Upper lobe of right lung (tissue), 1 donor: ENCODE results near the gene MORN2. TPM values are rescaled to one million over a fixed set of nuclear protein-coding genes. Genes with fewer than 3 reads are reported as not detected.

Experiments used
- ATAC-seq: fragments of 200-7000 bp; cut with Tn5 transposase; one replicate; pipeline ENCODE4 v1.9.1; 2020; ENCODE audit warnings: mild to moderate bottlenecking, moderate library complexity
- DNase-seq: peaks from one replicate; pipeline ENCODE4 v3.0.0-alpha.2; 2020
- H3K27ac ChIP-seq: fragments of 200-600 bp; one replicate; pipeline ENCODE4 v1.8.0; 2022
- H3K27me3 ChIP-seq: fragments of 200-600 bp; one replicate; pipeline ENCODE4 v1.8.0; 2022; ENCODE audit warnings: mild to moderate bottlenecking
- H3K36me3 ChIP-seq: fragments of 200-600 bp; one replicate; pipeline ENCODE4 v1.8.0; 2022
- H3K4me1 ChIP-seq: fragments of 200-600 bp; one replicate; pipeline ENCODE4 v1.8.0; 2022
- H3K4me3 ChIP-seq: fragments of 200-600 bp; one replicate; pipeline ENCODE4 v1.8.0; 2022; ENCODE audit warnings: mild to moderate bottlenecking
- H3K9me3 ChIP-seq: fragments of 200-600 bp; one replicate; pipeline ENCODE4 v1.8.0; 2022
- intact Hi-C: fragments of 100-400 bp; cut with DNase I; formaldehyde crosslinking; loops from one replicate; pipeline ENCODE4 v1.11.0; 2022
- total RNA-seq: library from RNA; stranded (reverse); fragmentation: NEBNext Ultra II Directional; extraction: Animal tissue kit (Norgen Biotek cat#: 25700); gene quantifications from one replicate; pipeline ENCODE4 v1.2.1, GENCODE V29; 2021
- TF ChIP-seq, protein P1 (sequence below): fragments of 200-600 bp; IDR thresholded peaks from one replicate; pipeline ENCODE4 v1.8.0; 2022; ENCODE audit warnings: antibody characterized with exemption
- donor health status: DM: no; HTN: yes; CAD: no; lungs with severe emphysema.

Gene MORN2
- total RNA-seq, 1 donor from 2014 or later, result 6.4 TPM

DNA sequence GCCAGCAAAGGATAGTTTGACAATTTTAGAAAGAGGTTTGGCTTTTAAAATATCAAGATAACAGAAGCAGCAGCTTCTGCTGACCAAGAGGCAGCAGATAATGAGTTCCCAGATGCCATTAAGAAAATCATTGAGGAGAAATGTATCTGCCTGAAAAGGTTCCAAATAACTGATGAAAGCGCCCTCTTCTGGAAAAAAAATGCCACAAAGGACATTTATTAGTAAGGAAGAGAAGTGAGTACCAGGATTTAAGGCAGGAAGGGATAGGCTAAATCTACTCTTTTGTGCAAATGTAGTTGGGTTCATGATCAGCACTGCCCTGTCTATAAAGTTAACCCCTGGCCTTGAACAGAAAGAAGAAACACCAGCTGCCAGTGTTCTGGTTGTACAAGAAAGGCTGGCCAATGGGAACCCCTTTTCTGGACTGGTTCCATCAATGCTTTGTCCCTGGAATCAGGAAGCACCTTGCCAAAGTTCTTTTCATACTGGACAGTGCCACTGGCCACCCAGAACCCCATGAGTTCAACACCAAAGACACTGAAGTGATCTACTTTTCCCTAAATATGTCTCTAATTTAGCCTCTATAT is 40.7 kb upstream of the MORN2 start:
- Histone ChIP-seq H3K4me1 (no peaks in the 10 kb centered on the region), H3K4me3 (no peak overlapping the region), H3K36me3 (peaks cover 36% of the 10 kb centered on the region), H3K27me3 (no peaks in the 10 kb centered on the region), H3K27ac (no peak overlapping the region), H3K9me3 (no peaks in the 10 kb centered on the region)
- no peak for DNase-seq
- TF ChIP-seq, protein P1, sequence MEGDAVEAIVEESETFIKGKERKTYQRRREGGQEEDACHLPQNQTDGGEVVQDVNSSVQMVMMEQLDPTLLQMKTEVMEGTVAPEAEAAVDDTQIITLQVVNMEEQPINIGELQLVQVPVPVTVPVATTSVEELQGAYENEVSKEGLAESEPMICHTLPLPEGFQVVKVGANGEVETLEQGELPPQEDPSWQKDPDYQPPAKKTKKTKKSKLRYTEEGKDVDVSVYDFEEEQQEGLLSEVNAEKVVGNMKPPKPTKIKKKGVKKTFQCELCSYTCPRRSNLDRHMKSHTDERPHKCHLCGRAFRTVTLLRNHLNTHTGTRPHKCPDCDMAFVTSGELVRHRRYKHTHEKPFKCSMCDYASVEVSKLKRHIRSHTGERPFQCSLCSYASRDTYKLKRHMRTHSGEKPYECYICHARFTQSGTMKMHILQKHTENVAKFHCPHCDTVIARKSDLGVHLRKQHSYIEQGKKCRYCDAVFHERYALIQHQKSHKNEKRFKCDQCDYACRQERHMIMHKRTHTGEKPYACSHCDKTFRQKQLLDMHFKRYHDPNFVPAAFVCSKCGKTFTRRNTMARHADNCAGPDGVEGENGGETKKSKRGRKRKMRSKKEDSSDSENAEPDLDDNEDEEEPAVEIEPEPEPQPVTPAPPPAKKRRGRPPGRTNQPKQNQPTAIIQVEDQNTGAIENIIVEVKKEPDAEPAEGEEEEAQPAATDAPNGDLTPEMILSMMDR, result peak; percentile 41
- intact Hi-C loops, result no loop called here
- no peak for ATAC-seq

DNA sequence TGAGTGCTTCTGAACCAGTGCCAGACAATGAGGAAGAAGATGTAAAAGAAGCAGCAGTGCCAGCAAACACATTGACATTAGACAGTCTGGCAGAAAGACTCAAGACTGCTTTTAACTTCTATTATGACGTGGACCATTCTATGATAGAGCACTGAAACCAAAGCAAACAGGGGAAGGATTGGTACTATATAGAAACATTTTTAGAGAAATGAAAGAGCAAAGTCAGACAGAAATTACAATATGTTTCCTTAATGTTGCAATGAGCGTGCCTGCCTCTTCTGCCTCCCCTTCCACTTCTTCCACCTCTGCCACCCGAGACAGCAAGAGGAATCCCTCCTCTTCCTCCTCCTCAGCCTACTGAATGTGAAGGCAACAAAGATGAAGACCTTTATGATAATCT is 39.8 kb upstream of the MORN2 start:
- peaks cover 38% of the 10 kb centered on the region for H3K36me3 ChIP-seq
- TF ChIP-seq, protein P1, result no peak
- peak; percentile 72 for ATAC-seq

DNA sequence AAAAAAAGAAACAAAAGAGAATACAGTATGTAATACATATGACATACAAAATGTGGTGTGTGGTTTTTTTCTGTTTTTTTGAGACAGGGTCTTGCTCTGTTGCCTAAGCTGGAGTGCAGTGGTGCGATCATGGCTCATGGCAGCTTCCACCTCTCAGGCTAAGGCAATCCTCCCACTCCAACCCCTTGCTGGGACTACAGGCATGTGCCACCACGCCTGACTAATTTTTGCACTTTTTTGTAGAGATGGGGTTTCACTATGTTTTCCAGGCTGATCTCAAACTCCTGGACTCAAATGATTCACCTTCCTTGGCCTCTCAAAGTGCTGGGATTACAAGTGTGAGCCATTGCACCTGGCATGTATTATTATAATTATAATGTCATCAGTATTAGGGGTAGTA is 39.0 kb upstream of the MORN2 start:
- TF ChIP-seq, protein P1, result no peak
- no peak overlapping the region for H3K4me3 ChIP-seq
- peaks cover 46% of the 10 kb centered on the region for H3K36me3 ChIP-seq
- no peaks in the 10 kb centered on the region for H3K4me1 ChIP-seq
- no peak for DNase-seq
- no peak overlapping the region for H3K27ac ChIP-seq
- no peaks in the 10 kb centered on the region for H3K9me3 ChIP-seq
- intact Hi-C loops, result no loop called here
- no peaks in the 10 kb centered on the region for H3K27me3 ChIP-seq
- ATAC-seq, result no peak

More for the DNA sequence above, 39.8 kb upstream of the MORN2 start:
- no peak overlapping the region for H3K4me3 ChIP-seq
- H3K27me3 ChIP-seq, result no peaks in the 10 kb centered on the region
- DNase-seq, result no peak
- intact Hi-C loops, result no loop called here
- H3K9me3 ChIP-seq, result no peaks in the 10 kb centered on the region
- no peaks in the 10 kb centered on the region for H3K4me1 ChIP-seq
- no peak overlapping the region for H3K27ac ChIP-seq

DNA sequence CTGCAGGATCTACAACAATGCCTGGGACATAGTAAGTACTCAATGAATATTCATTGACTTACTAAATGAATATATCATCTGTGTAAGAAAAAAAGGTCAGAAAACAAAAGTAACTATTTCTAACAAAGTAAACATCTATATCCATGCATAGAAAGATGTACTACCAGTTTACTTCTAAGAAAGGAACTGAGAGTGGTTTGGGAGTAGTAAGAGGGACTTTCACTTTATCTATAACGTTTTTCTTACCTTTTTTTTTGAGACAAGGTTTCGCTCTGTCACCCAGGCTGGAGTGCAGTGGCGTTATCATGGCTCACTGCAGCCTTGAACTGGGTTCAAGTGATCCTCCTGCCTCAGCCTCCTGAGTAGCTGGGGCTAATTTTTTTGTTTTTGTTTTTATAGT is 25.7 kb upstream of the MORN2 start:
- no peak overlapping the region for H3K4me3 ChIP-seq
- intact Hi-C loops, result no loop called here
- peaks cover 37% of the 10 kb centered on the region for H3K36me3 ChIP-seq
- TF ChIP-seq, protein P1, result no peak
- H3K4me1 ChIP-seq, result no peaks in the 10 kb centered on the region
- H3K27ac ChIP-seq, result no peak overlapping the region
- no peaks in the 10 kb centered on the region for H3K27me3 ChIP-seq
- ATAC-seq (no peak), DNase-seq (no peak)
- H3K9me3 ChIP-seq, result no peaks in the 10 kb centered on the region

DNA sequence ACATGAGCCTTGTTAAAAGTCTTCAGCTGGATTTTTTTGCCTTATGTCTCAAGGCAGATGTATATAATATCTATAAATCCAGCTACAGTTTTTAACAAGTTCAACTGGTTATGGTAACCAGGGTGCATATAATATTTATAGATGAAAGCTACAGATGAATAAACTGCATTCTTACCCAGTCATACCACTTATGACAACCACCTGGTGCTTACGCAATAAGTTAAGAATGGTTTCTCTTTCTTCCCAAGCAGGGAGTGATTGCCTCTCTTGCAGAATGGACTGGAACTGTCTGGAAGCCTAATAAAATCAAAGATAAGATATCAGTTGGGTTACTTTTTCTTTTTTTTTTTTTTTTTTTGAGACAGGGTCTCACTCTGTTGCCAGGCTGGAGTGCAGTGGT is 19.6 kb upstream of the MORN2 start:
- Histone ChIP-seq H3K36me3 (peaks cover 50% of the 10 kb centered on the region), H3K27ac (no peak overlapping the region), H3K9me3 (no peaks in the 10 kb centered on the region), H3K27me3 (no peaks in the 10 kb centered on the region), H3K4me3 (no peak overlapping the region), H3K4me1 (no peaks in the 10 kb centered on the region)
- intact Hi-C loops, result no loop called here
- TF ChIP-seq, protein P1, result no peak
- ATAC-seq (no peak), DNase-seq (no peak)

DNA sequence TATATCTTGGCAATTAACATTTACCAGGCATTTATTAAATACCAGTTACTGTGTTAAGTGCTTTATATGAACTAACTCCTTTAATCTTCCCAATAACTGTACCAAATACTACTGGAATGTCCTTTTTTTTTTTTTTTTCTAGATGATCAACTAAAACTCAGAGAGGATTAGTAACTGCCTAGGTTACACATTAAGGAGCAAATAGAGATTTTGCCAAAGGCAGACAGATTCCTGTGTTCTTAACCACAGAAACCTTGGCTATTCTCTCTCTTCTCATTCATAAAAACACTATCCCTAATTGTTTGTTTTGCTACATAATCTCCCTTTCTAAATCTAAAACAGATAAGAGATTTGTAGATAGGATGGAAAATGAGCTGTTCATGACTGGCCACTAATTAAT is 13.3 kb upstream of the MORN2 start:
- DNase-seq (no peak), ATAC-seq (no peak)
- peaks cover 58% of the 10 kb centered on the region for H3K36me3 ChIP-seq
- H3K4me1 ChIP-seq, result no peaks in the 10 kb centered on the region
- H3K9me3 ChIP-seq, result no peaks in the 10 kb centered on the region
- H3K27me3 ChIP-seq, result no peaks in the 10 kb centered on the region
- no peak overlapping the region for H3K27ac ChIP-seq
- TF ChIP-seq, protein P1, result no peak
- no peak overlapping the region for H3K4me3 ChIP-seq
- intact Hi-C loops, result no loop called here
